ENCODE results near the gene PPIC. TPM values are rescaled to one million over a fixed set of nuclear protein-coding genes. Genes with fewer than 3 reads are reported as not detected.

Gene PPIC
- total RNA-seq, 1 donor from 2014 or later = 51.9 TPM

DNA sequence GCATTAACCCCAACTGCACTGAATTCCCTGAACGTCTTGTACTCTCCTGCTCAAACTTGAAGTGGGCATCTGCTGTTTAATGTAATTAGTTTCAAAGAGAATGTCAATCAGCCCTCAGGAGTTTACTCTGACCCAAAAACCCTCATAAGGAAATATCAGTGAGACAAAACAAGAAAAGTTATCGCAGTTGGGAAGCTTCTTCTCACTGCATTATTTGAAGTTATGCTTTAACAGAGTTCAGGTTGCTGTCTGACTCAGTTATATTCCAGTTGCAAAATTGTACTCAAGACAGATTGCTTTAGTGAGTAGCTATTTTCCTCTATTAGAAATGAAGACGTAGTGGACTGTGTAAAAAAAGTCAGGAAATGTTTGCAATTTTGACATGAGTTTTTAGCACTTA is 52.1 kb downstream of the PPIC start:
- no peaks in the 10 kb centered on the region for H3K27me3 Mint-ChIP-seq (ENCODE audit: low read depth, unreplicated experiment)
- Histone ChIP-seq H3K79me2 (ENCODE audit: insufficient read depth, low read length) (no peaks in the 10 kb centered on the region), H3K4me3 (ENCODE audit: insufficient read depth, low read depth, low read length) (no peak overlapping the region), H4K20me1 (ENCODE audit: insufficient read depth, low read length) (peaks cover 6% of the 10 kb centered on the region), H3K9me3 (ENCODE audit: insufficient read depth, low read depth, low read length) (no peaks in the 10 kb centered on the region), H3K27me3 (ENCODE audit: insufficient read depth, low read length) (no peaks in the 10 kb centered on the region), H2AFZ (ENCODE audit: low read depth, low read length) (no peak overlapping the region), H3K36me3 (ENCODE audit: insufficient read depth, low read length) (no peaks in the 10 kb centered on the region), H3K9ac (ENCODE audit: low read length) (no peak overlapping the region), H3K27ac (ENCODE audit: low read depth, low read length) (no peak overlapping the region), H3K4me1 (ENCODE audit: insufficient read depth, low read length) (no peaks in the 10 kb centered on the region), H3K4me2 (ENCODE audit: low read length) (no peak overlapping the region)
- H3K9me3 Mint-ChIP-seq (ENCODE audit: unreplicated experiment) = no peaks in the 10 kb centered on the region
- no peak for DNase-seq (ENCODE audit: low read depth)
- no peak overlapping the region for H3K4me3 Mint-ChIP-seq (ENCODE audit: unreplicated experiment)
- H3K27ac Mint-ChIP-seq (ENCODE audit: unreplicated experiment) = no peak overlapping the region
- FAIRE-seq = no peak
- no peak for TF ChIP-seq CTCF (IDR thresholded peaks at IDR 0.05; ENCODE audit: insufficient read depth, low read depth, low read length)
- TF ChIP-seq EZH2 (IDR thresholded peaks at IDR 0.05; ENCODE audit: insufficient read depth, low read length) = no peak
- H3K4me1 Mint-ChIP-seq (ENCODE audit: low read depth, unreplicated experiment) = no peaks in the 10 kb centered on the region
- H3K36me3 Mint-ChIP-seq (ENCODE audit: low read depth, unreplicated experiment) = no peaks in the 10 kb centered on the region

GRCh38 chr5:122982376-122982775 is 54.1 kb downstream of the PPIC start:
- no peak overlapping the region for H3K27ac Mint-ChIP-seq (ENCODE audit: unreplicated experiment)
- TF ChIP-seq CTCF (IDR thresholded peaks at IDR 0.05; ENCODE audit: insufficient read depth, low read depth, low read length) = no peak
- TF ChIP-seq EZH2 (IDR thresholded peaks at IDR 0.05; ENCODE audit: insufficient read depth, low read length) = no peak

DNA sequence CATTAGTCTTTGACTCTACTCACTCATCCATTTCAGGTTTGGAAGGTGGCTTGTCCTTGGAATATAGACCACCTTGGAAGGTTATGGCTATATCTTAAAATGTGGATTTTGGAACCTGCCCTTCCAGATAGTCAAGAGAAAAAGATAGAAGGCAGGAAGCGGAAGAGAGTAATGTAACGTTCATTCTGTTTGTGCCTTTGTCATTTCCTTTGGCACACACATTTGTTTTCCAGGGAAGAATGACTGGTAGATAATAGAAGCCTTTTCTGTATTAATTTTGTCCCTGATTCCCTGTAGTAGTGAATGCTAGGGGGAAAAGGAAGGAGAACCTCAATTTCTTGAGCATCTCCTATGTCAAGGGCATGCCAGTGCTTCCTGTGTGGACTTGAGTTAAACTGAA is 54.7 kb downstream of the PPIC start:
- Histone ChIP-seq H4K20me1 (ENCODE audit: insufficient read depth, low read length) (peaks cover 9% of the 10 kb centered on the region), H3K79me2 (ENCODE audit: insufficient read depth, low read length) (no peaks in the 10 kb centered on the region), H3K4me3 (ENCODE audit: insufficient read depth, low read depth, low read length) (no peak overlapping the region), H3K9me3 (ENCODE audit: insufficient read depth, low read depth, low read length) (no peaks in the 10 kb centered on the region), H3K4me2 (ENCODE audit: low read length) (no peak overlapping the region), H3K4me1 (ENCODE audit: insufficient read depth, low read length) (no peaks in the 10 kb centered on the region), H3K36me3 (ENCODE audit: insufficient read depth, low read length) (no peaks in the 10 kb centered on the region), H3K27me3 (ENCODE audit: insufficient read depth, low read length) (no peaks in the 10 kb centered on the region), H2AFZ (ENCODE audit: low read depth, low read length) (no peak overlapping the region), H3K9ac (ENCODE audit: low read length) (no peak overlapping the region), H3K27ac (ENCODE audit: low read depth, low read length) (no peak overlapping the region)
- TF ChIP-seq EZH2 (IDR thresholded peaks at IDR 0.05; ENCODE audit: insufficient read depth, low read length) (no peak), CTCF (IDR thresholded peaks at IDR 0.05; ENCODE audit: insufficient read depth, low read depth, low read length) (no peak)
- H3K27me3 Mint-ChIP-seq (ENCODE audit: low read depth, unreplicated experiment) = no peaks in the 10 kb centered on the region
- FAIRE-seq (no peak), DNase-seq (ENCODE audit: low read depth) (no peak)
- no peak overlapping the region for H3K4me3 Mint-ChIP-seq (ENCODE audit: unreplicated experiment)
- H3K27ac Mint-ChIP-seq (ENCODE audit: unreplicated experiment) = no peak overlapping the region
- no peaks in the 10 kb centered on the region for H3K36me3 Mint-ChIP-seq (ENCODE audit: low read depth, unreplicated experiment)
- no peaks in the 10 kb centered on the region for H3K4me1 Mint-ChIP-seq (ENCODE audit: low read depth, unreplicated experiment)
- no peaks in the 10 kb centered on the region for H3K9me3 Mint-ChIP-seq (ENCODE audit: unreplicated experiment)

More at GRCh38 chr5:122982376-122982775, 54.1 kb downstream of the PPIC start:
- Histone ChIP-seq H2AFZ (ENCODE audit: low read depth, low read length) (no peak overlapping the region), H3K9me3 (ENCODE audit: insufficient read depth, low read depth, low read length) (no peaks in the 10 kb centered on the region), H3K79me2 (ENCODE audit: insufficient read depth, low read length) (no peaks in the 10 kb centered on the region), H3K4me1 (ENCODE audit: insufficient read depth, low read length) (no peaks in the 10 kb centered on the region), H3K36me3 (ENCODE audit: insufficient read depth, low read length) (no peaks in the 10 kb centered on the region), H3K9ac (ENCODE audit: low read length) (no peak overlapping the region), H3K27me3 (ENCODE audit: insufficient read depth, low read length) (no peaks in the 10 kb centered on the region), H3K4me2 (ENCODE audit: low read length) (no peak overlapping the region), H4K20me1 (ENCODE audit: insufficient read depth, low read length) (peaks cover 12% of the 10 kb centered on the region), H3K27ac (ENCODE audit: low read depth, low read length) (no peak overlapping the region), H3K4me3 (ENCODE audit: insufficient read depth, low read depth, low read length) (no peak overlapping the region)
- no peak for DNase-seq (ENCODE audit: low read depth)
- H3K4me3 Mint-ChIP-seq (ENCODE audit: unreplicated experiment) = no peak overlapping the region
- FAIRE-seq = no peak
- H3K9me3 Mint-ChIP-seq (ENCODE audit: unreplicated experiment) = no peaks in the 10 kb centered on the region
- no peaks in the 10 kb centered on the region for H3K27me3 Mint-ChIP-seq (ENCODE audit: low read depth, unreplicated experiment)
- H3K36me3 Mint-ChIP-seq (ENCODE audit: low read depth, unreplicated experiment) = no peaks in the 10 kb centered on the region
- no peaks in the 10 kb centered on the region for H3K4me1 Mint-ChIP-seq (ENCODE audit: low read depth, unreplicated experiment)

Data from astrocyte (in vitro differentiated cells and primary cell).